OCI-LY3 (cell line): Measurements from ENCODE around the gene ERVFRD-1.

Experiments
- EZH2phosphoT487 ChIP-seq: fragments of 200-600 bp; shearing (Covaris generic); IDR thresholded peaks from 2 replicates; pipeline ENCODE4 v1.6.1; 2018; ENCODE audit warnings: antibody characterized with exemption, mixed run types, low read depth
- TF ChIP-seq, protein P1 (sequence below): fragments of 200-600, 300-600 bp; sonication (generic); IDR thresholded peaks from 2 replicates; pipeline ENCODE4 v1.5.1; 2014; ENCODE audit warnings: antibody characterized with exemption, low read length, low read depth

DNA sequence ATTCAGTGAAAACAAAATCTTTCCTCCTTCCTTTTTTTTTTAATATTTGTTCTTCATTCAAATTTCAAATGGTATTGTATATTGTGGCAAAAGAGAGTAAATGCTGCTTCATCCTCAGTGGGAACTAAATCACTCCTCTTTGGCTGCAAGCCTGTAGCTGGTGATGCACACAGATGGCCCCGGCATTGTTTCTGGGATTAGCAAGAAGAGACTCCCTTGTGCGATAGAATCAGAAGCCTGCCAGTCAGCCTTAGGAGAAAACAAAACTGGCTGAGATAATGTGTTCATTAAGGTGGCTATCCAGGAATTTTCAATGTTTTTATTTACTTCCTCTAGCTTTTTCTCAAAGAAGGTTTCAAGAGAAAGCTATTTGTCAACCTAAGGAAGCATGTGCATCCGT lies 46.7 kb downstream of the ERVFRD-1 start:
- TF ChIP-seq, protein P1, sequence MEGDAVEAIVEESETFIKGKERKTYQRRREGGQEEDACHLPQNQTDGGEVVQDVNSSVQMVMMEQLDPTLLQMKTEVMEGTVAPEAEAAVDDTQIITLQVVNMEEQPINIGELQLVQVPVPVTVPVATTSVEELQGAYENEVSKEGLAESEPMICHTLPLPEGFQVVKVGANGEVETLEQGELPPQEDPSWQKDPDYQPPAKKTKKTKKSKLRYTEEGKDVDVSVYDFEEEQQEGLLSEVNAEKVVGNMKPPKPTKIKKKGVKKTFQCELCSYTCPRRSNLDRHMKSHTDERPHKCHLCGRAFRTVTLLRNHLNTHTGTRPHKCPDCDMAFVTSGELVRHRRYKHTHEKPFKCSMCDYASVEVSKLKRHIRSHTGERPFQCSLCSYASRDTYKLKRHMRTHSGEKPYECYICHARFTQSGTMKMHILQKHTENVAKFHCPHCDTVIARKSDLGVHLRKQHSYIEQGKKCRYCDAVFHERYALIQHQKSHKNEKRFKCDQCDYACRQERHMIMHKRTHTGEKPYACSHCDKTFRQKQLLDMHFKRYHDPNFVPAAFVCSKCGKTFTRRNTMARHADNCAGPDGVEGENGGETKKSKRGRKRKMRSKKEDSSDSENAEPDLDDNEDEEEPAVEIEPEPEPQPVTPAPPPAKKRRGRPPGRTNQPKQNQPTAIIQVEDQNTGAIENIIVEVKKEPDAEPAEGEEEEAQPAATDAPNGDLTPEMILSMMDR = no peak
- TF ChIP-seq EZH2phosphoT487 = no peak
